DOHH2 (cell line): ENCODE data around the gene MATK.
"Not testable (repeated sequence)": the region's sequence is repeated elsewhere in the genome, so short reads cannot be mapped to it uniquely, and the experiment has no call there.

Source experiments
- H3F3A ChIP-seq: fragments of 200-600 bp; sonication (generic), shearing (Covaris generic); 2 replicates; pipeline ENCODE4 v1.6.0; 2016; ENCODE audit warnings: antibody characterized with exemption, mild to moderate bottlenecking; ENCODE audit not compliant: control insufficient read depth, insufficient read depth
- H3K27ac ChIP-seq: fragments of 200-600 bp; sonication (generic); 2 replicates; pipeline ENCODE4 v1.5.1; 2014; ENCODE audit warnings: low read depth, mild to moderate bottlenecking, low read length, moderate library complexity
- H3K27me3 ChIP-seq: fragments of 200-600 bp; sonication (generic); 2 replicates; pipeline ENCODE4 v1.6.1; 2014; ENCODE audit warnings: mild to moderate bottlenecking, low read length, mixed read lengths; ENCODE audit not compliant: control insufficient read depth
- H3K36me3 ChIP-seq: fragments of 200-600 bp; sonication (generic); 2 replicates; pipeline ENCODE4 v1.6.1; 2014; ENCODE audit warnings: mild to moderate bottlenecking, low read length, moderate library complexity, mixed read lengths; ENCODE audit not compliant: control insufficient read depth
- H3K4me1 ChIP-seq: fragments of 200-600 bp; sonication (generic); 2 replicates; pipeline ENCODE4 v1.6.1; 2014; ENCODE audit warnings: mild to moderate bottlenecking, low read length, mixed read lengths; ENCODE audit not compliant: control insufficient read depth
- H3K4me2 ChIP-seq: fragments of 200-600 bp; sonication (generic); 2 replicates; pipeline ENCODE4 v1.6.0; 2014; ENCODE audit warnings: mild to moderate bottlenecking, low read length, moderate library complexity
- H3K4me3 ChIP-seq: fragments of 200-600 bp; sonication (generic); 2 replicates; pipeline ENCODE4 v1.5.1; 2014; ENCODE audit warnings: mild to moderate bottlenecking, low read length, mixed read lengths
- H3K79me2 ChIP-seq: fragments of 200-600 bp; sonication (generic); 2 replicates; pipeline ENCODE4 v1.6.1; 2014; ENCODE audit warnings: mild to moderate bottlenecking, low read length, mixed read lengths; ENCODE audit not compliant: control insufficient read depth
- H3K9me2 ChIP-seq: fragments of 200-600 bp; sonication (generic); replicated peaks from 2 replicates; pipeline ENCODE4 v1.6.1; 2014; ENCODE audit warnings: mild to moderate bottlenecking, low read length, mixed read lengths; ENCODE audit not compliant: control insufficient read depth
- H3K9me3 ChIP-seq: fragments of 200-600 bp; sonication (generic); 2 replicates; pipeline ENCODE4 v1.6.1; 2014; ENCODE audit warnings: antibody characterized with exemption, low read length, mixed read lengths; ENCODE audit not compliant: control insufficient read depth, insufficient read depth
- H4K20me1 ChIP-seq: fragments of 200-600 bp; sonication (generic); 2 replicates; pipeline ENCODE4 v1.6.0; 2014; ENCODE audit warnings: low read depth, mild to moderate bottlenecking, antibody characterized with exemption, low read length, moderate library complexity; ENCODE audit not compliant: control insufficient read depth, insufficient read depth
- CTCF ChIP-seq: fragments of 200-600 bp; sonication (generic); IDR thresholded peaks from one replicate; pipeline ENCODE4 v1.5.1; 2014; ENCODE audit warnings: antibody characterized with exemption, mild to moderate bottlenecking, low read depth, low read length; ENCODE audit not compliant: poor library complexity, severe bottlenecking
- EZH2phosphoT487 ChIP-seq: fragments of 200-600 bp; sonication (generic); IDR thresholded peaks from 2 replicates; pipeline ENCODE4 v1.6.1; 2017; ENCODE audit warnings: borderline replicate concordance, mild to moderate bottlenecking, antibody characterized with exemption, low read length, moderate library complexity, mixed read lengths

Gene MATK

GRCh38 chr19:3761382-3762129, 24.6 kb downstream of the MATK start, which contains the start of gene APBA3:
APBA3 (minus strand) TSS chr19:3761692; CDS start chr19:3760264, 1,428 bp downstream.
- Histone ChIP-seq H3K4me1 (peaks cover 13% of the 10 kb centered on the region), H3K9me2 (no peaks in the 10 kb centered on the region), H3K27me3 (no peaks in the 10 kb centered on the region), H3K27ac (peak within 1 kb of the TSS; percentile 82), H3K9me3 (no peaks in the 10 kb centered on the region), H3K36me3 (peaks cover 23% of the 10 kb centered on the region), H3K4me2 (peak within 1 kb of the TSS; percentile 83), H3K4me3 (peak within 1 kb of the TSS; percentile 96), H3F3A (peaks cover 7% of the 10 kb centered on the region), H3K79me2 (peaks cover 39% of the 10 kb centered on the region), H4K20me1 (no peaks in the 10 kb centered on the region)
- no peak for TF ChIP-seq EZH2phosphoT487
- peak; percentile 85 for TF ChIP-seq CTCF

- TF ChIP-seq CTCF = no peak
- no peak for TF ChIP-seq EZH2phosphoT487
- Histone ChIP-seq H3K4me2 (peak overlapping the region; percentile 83), H3K36me3 (peaks cover 20% of the 10 kb centered on the region), H4K20me1 (no peaks in the 10 kb centered on the region), H3K4me3 (peak overlapping the region; percentile 96), H3K4me1 (peaks cover 13% of the 10 kb centered on the region), H3K79me2 (peaks cover 39% of the 10 kb centered on the region), H3F3A (peaks cover 7% of the 10 kb centered on the region), H3K27ac (peak overlapping the region; percentile 53; the same call in 1 of the 2 replicates), H3K9me3 (no peaks in the 10 kb centered on the region), H3K9me2 (no peaks in the 10 kb centered on the region), H3K27me3 (no peaks in the 10 kb centered on the region)
Measured at GRCh38 chr19:3760871-3761361, 25.3 kb downstream of the MATK start.

- peaks cover 16% of the 10 kb centered on the region for H3K36me3 ChIP-seq
- H3K4me1 ChIP-seq = peaks cover 13% of the 10 kb centered on the region
- H4K20me1 ChIP-seq = no peaks in the 10 kb centered on the region
- no peaks in the 10 kb centered on the region for H3K9me3 ChIP-seq
- TF ChIP-seq EZH2phosphoT487 = no peak
- TF ChIP-seq CTCF = no peak
- H3F3A ChIP-seq = peaks cover 7% of the 10 kb centered on the region
- H3K4me2 ChIP-seq = peak overlapping the region; percentile 83; the same call in 1 of the 2 replicates
- no peaks in the 10 kb centered on the region for H3K9me2 ChIP-seq
- H3K4me3 ChIP-seq = no peak overlapping the region
- no peaks in the 10 kb centered on the region for H3K27me3 ChIP-seq
- H3K27ac ChIP-seq = no peak overlapping the region
- peaks cover 34% of the 10 kb centered on the region for H3K79me2 ChIP-seq
Measured at GRCh38 chr19:3759482-3760254, 26.5 kb downstream of the MATK start.

GRCh38 chr19:3758297-3758696, 27.9 kb downstream of the MATK start:
- Histone ChIP-seq H3K4me1 (peaks cover 11% of the 10 kb centered on the region), H3K79me2 (peaks cover 31% of the 10 kb centered on the region), H3K36me3 (peaks cover 16% of the 10 kb centered on the region)
- not testable (repeated sequence) for H3F3A ChIP-seq, H3K9me3 ChIP-seq, H3K9me2 ChIP-seq, H3K27ac ChIP-seq, H3K4me3 ChIP-seq, H4K20me1 ChIP-seq, H3K27me3 ChIP-seq, H3K4me2 ChIP-seq

GRCh38 chr19:3757705-3758104, 28.5 kb downstream of the MATK start:
- H3K4me2 ChIP-seq, H3K9me3 ChIP-seq, H4K20me1 ChIP-seq, H3K9me2 ChIP-seq, H3K4me1 ChIP-seq, H3F3A ChIP-seq, H3K4me3 ChIP-seq, H3K27ac ChIP-seq, H3K27me3 ChIP-seq: not testable (repeated sequence)
- peaks cover 16% of the 10 kb centered on the region for H3K36me3 ChIP-seq
- peaks cover 27% of the 10 kb centered on the region for H3K79me2 ChIP-seq
